GM21528 (cell line): ENCODE data around the gene RANBP17.

Experiments
- ATAC-seq: cut with Tn5 transposase; IDR thresholded peaks from one replicate; pipeline ENCODE4 v1.9.1; 2021; ENCODE audit warnings: mild to moderate bottlenecking, moderate library complexity; ENCODE audit not compliant: unreplicated experiment, low FRiP score

The RANBP17 gene

DNA sequence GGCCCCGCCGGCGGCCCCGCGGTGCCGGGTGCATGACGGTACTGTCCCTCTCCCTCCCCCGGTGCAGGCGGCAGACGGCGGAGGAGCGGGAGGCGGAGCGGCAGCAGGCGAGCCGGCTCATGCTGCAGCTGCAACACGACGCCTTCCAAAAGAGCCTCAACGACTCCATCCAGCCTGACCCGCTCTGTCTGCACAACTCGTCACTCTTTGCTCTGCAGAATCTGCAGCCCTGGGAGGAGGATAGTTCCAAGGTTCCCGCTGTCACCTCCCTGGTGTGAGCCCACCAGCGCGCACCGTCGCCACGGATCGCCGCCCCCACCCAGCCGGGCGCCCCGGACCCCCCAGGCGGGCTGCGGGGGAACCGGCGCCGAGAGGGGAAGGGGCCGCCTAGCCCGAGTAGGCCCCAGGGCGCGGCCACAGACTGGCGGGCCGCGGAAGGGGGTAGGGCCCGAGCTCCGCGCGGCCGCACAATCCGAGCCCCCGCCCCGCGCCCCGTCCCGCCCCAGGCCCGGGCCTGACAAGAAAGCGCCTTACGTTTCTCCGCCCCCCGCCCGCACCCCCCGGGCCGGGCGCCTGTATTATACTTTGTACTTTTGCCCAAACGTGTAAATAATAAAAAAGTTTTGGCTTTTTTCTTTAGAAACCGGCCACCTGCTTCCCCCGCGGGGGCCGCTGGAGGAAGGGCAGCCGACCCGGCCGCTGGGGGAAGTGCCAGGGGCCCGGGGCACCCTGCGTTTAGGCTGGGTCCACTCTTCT is 449.7 kb downstream of the RANBP17 start:
- no peak for ATAC-seq

DNA sequence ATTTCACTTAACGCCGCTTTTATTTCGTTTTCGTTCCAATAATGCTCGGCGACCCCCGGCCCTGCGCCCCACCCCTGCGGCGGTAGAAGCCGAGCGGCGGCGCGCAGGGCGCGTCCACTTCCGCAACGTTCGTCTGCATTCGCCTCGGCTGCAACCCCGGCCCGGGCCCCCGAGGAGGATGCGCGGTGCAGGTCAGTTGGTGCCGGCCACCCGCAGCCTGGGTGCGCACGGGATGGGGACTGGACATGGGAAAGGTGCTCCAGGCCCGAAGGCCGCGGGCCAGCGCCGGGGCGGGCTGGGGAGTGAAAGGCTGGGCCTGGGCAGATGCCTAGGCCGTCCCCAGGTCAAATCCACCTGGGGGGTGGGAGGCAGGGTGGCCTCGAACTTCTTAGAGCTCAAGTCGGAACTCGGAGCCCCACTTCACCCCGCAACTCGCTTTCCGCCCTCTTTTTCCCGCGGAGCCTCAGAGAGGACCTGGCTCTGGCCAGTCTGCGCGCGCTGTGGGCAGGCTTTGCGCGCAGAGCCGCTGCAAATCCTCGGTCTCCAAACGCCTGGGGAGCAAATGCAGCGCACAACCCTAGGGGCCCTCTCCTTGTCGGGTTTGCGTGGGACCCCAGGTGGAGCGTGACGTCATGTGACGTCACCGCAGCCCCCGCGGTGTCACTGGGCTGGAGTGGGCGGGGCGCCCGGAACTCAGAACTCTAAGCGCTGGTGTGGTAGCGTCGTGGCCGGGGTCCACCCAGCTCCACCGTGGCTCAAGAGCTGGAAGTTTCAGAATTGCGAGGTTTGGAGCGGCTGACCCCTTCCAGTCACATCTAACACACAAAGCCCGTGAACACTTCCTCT is 450.5 kb downstream of the RANBP17 start:
- ATAC-seq, result no peak

DNA sequence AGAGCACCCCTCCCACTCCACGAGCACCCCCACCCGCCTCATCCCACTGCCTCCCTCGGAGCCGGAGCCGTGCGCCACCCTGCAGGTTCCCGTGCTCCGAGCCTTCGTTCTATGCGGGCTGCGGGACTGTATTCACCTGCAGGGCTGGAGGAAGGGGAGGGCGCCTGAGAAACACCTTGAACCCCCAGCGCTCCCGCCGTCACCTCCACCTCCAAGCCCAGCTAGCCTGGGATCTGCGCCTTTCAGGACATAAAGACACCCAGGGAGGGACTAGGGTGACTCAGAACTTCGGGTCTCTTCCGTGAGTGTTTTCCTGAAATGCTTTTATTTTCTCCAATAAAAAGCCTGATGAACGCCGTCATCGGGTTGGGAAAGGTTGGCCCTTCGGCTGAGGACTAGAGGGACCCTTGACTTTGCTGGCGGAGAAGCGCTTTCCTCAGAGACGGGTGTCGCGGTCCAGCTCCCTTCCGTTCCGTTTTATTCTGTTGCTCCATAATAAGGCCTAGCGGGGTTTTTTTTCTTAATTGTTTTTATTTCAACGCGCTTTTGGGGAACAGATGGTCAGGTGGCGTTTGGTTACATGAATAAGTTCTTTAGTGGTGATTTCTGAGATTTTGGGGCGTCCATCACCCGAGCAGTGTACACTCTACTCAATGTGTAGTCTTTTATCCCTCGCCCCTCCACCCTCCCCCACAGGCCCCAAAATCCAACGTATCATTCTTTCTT is 451.8 kb downstream of the RANBP17 start:
- ATAC-seq, result no peak

DNA sequence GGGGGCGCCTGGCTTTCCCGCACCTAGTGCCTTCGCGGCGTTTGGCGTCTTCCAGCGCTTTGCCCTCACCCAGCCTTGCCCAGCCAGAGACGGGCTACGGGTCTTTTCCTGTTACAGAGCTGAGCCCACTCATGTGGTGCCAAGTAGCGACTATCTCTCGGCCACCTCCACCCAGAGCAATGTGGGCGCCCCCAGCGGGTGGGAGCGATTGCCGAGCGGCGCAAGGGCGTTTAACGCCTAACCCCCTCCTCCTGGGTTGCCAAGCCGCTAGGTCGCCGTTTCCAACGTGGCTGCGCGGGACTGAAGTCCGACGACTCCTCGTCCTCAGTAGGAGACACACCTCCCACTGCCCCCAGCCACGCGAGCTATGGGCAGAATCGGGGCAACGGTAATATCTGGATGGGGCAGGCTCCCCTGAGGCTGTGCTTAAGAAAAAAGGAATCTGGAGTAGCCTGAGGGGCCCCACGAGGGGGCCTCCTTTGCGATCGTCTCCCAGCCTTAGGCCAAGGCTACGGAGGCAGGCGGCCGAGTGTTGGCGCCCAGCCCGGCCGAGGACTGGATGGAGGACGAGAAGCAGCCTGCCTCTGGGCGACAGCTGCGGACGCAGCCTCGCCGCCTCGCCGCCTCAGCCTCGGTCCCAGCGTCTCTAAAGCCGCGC is 453.0 kb downstream of the RANBP17 start:
- ATAC-seq, result no peak

DNA sequence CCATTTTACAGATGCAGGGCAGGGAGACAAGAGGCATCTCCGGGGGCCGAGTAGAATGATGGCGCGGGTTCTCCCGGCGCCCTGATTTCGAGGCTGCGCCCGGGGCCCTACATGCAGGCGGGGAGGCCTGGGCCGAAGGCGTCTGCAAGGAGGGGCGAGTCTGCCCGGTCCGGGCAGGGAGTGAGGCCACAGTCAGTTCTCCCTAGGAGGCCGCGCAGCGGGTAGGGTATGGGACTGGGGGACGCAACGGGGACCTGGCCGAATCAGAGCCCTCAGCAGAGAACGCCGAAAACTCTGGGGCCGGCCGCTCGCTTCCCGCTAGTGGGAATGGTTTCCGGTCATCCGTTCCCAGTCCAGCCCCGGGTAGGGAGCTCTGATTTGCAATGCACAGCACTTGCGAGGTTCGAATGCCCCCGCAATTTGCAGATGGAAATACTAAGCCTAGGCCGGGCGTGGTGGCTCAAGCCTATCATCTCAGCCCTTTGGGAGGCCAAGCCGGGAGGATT is 453.6 kb downstream of the RANBP17 start:
- ATAC-seq, result no peak

DNA sequence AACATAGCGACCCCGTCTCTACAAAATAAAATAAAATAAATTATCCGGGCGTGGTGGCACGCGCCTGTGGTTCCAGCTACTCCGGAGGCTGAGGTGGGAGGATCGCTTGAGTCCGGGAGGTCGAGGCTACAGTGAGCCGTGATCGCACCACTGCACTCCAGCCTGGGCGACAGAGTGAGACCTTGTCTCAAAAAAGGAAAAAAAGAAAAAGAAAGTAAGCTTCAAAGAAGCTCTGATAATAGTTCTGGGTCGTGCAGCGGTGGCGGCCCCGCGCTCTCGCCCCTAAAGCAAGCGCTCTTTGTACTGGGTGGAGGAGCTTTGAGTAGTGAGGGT is 454.1 kb downstream of the RANBP17 start:
- ATAC-seq, result no peak

DNA sequence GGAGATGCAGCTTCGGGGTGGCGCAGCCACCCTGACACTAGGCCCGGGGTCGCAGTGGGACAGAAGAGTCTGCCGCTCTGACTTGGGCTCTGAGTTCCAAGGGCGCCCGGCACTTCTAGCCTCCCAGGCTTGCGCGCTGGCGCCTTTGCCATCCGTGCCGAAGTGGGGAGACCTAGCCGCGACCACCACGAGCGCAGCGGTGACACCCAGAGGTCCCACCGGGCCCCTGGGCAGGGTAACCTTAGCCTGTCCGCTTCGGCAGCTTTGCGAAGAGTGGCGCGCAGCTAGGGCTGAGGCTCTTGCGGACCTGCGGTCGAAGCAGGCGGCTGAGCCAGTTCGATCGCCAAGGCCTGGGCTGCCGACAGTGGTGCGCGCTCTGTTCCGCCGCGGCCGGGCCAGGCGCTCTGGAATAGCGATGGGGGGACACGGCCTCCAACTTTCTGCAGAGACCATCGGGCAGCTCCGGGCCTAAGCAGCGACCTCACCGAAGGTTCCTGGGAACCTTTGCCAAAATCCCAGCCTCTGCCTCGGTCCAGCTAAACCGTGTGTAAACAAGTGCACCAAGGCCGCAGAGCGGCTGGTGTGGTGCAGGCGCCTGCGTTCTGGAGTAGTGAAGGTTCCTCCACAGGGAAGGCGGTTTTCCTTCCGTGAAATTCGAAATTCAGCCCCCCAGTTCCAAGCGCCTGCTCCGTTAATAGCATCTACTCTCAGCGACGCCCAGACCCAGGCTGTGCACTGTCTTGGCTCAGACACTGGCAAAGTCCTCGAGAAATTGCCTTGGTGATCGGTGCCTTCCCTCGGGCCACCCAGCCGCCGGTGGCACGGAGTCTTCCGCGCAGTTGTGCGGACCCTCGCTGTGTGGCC is 454.7 kb downstream of the RANBP17 start:
- no peak for ATAC-seq

DNA sequence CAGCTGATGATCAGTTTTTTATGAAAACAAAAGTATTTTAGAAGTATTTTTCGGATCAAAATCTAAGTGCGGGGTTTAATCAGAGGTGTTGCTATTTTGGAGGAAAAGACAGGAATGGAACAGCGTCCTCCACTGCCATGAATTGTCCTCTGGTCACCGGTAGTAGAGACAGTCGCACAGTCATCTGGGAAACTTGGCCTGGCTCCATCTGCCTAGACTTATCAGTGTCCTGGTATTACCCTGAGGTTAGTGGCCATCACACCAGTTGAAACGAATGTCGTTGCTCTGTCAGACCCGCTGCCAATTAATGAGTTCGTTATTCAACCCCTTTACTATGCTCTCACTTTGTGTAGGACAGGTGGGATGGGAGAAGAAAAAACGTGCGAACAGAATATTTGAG is 455.4 kb downstream of the RANBP17 start:
- ATAC-seq, result no peak

DNA sequence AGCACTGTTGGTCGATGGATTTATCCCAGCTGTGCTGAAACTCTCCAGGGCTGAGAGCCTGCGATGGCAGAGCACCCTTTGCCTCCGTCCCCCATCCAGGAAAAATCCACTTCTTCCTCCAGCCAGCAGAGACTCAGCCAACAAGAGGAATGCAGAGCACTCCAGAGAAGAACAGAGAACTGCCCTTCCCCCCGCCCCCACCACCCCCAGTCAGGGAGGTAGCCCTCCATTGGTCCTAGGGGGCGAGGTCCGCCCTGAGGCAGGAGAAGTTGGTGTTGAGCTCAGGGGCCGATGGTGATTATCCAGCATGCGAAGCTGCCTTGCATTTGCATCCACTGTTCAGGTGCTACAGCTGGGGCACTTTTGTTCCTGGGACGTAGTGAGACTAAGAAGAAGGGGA is 456.2 kb downstream of the RANBP17 start:
- no peak for ATAC-seq

DNA sequence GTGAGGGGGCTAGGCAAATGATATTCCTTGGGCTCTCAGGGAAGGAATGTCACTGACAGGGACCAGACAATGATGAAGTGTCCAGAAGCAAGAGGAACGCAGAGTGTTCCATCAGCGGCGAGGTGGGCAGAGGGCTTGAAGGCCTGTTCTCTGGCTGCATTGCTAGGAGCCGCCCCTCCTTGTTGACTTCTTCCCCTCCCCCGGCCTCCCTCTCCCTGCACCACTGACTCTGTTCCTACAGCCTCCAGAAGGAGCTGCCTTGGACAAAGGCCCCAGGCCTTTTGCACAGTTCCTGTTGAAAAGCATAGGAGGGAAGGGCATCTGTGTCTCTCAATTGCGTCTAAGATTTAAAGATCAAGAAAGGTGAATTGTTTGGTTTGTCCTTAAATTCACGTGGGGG is 459.6 kb downstream of the RANBP17 start:
- ATAC-seq, result no peak

DNA sequence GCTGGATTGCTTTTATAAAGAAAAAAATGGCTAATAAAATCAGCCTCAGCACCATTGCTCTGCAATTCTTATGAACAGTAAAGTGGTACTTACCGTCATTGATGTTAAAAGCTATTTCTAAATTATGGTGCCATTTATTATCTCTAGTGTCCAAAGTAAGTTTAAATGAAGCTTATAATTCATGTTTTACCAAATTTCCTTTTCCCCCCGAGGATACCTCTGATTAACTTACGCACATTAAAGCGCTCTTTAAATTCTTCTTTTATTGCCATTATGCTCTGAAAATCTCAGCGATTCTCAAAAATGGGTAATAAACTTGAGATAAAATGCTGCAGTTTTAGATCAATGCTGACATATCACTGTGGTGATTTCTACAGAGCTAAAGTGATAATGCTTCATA is 460.7 kb downstream of the RANBP17 start:
- no peak for ATAC-seq

DNA sequence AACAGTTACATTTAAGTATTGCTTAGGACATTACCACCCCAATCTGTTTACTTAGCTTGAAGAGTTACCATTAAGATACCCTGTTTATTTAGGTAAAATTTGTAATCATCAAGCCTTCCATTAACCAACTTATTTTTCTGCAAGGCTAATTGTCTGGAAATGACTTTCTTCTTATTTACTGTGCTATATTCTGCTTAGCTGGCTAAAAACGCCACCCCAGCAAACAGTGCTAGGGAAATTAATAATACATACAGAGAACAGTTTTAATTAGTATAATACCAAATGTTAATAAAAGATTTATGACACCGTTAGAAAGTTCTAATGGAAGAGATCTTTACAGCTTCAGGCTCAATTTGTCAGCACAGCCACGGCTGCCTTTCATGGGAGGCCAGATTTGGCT is 461.2 kb downstream of the RANBP17 start:
- no peak for ATAC-seq

DNA sequence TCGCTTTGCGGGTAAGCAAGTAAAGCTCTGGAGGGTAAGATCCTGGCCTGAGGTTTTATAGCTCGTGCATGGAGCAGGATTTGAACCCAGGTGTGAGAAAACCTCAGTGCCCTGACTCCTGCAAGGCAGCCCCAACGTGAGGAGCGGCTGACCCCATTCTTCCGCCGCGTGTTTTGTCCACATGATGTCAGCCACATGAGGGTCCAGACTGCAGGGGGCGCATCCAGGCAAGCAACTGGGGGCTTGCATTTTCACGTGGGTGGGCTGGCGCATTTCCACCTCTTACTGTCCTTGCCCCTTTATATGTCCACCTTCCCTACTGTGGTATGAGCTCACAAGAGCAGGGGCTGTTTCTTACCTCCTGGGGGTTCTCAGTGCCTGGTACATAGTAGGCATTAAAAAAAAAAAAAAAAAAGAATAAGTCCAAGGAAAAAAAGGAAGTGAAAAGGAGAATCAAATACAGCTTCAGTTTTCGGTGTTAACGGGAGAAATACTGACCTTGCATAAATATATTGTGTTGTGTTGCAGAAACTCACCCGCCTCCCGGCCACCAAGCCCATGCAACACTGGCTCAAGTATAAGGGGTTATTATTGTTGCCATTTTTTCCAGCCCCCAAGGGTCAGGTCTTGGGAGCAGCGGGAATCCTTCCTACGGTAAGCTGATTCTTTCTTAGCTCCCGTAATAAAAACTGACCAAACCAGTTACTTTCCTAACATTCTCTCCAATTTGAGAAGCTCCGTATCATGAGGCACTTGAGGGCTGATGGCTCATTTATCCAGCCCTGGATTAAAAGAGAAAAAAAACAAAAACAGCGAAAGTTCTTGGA is 462.2 kb downstream of the RANBP17 start:
- ATAC-seq, result no peak

DNA sequence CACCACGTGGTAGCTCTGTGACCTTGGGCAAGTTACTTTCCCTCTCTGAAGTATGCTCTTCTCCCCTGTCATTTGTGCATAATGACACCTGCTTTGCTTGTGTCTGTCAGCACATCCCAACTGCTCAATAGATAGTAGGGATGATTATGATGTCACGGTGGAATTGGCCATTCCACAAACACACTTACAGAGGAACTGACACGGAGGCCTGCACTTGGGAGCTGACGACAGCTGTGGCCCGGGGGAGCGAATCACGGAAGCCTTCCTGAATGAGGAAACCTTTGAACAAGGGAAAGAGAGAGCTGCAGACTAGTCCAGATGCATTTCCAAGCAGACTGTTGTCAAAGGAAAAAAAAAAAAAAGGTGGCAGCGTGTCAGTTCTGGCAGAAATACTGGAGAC is 468.2 kb downstream of the RANBP17 start:
- ATAC-seq, result no peak

DNA sequence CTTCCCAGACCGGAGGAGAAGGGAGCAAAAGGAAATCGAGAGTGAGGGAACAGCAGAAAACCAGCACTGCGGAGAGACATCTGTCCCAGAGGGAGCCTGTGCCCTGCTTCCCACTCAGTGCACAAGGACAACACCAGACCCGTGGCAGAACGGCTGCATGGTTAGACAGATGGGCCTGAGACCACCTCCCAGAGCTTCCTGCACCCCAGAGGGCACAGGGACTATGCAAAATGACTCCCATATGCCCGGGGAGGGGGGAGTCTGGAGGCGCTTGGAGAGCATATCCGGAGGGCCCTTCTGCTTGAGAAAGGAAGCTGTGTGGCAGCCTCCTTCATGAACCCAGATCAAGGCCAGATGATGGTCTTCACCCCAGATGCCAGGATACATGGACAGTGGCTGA is 473.8 kb downstream of the RANBP17 start:
- ATAC-seq, result no peak

DNA sequence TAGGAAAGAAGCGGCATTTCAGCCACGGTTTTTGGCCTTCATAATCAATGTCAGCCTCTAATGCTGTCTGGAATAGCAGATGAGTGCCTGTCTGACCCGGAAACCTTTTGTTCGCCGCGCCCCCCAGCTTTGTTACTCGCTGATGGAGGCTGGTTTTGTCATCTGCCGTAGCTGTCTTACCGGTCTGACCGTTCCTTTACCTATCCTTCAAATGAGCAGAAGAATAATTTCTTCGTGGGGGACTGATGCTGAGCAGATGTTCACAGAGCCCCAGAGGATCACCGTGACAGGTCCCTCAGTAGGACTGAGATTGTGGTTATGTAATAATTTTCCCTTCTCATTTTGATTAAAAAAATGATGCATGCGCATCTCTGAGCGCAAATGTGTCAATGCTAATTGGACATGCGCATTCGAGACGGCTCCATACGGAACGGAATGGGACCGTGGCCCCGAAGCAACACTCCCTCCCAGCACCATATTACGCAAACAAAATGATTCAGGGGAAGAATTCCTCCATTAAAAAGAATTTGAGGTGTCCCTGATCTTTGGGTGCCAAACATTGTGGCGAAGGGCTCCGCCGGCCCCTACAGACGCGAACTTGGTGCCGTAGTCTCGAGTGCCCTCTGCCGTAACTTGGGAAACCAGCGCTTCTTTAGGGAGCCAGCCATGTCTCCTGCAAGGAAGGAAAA is 474.8 kb downstream of the RANBP17 start:
- ATAC-seq, result no peak

DNA sequence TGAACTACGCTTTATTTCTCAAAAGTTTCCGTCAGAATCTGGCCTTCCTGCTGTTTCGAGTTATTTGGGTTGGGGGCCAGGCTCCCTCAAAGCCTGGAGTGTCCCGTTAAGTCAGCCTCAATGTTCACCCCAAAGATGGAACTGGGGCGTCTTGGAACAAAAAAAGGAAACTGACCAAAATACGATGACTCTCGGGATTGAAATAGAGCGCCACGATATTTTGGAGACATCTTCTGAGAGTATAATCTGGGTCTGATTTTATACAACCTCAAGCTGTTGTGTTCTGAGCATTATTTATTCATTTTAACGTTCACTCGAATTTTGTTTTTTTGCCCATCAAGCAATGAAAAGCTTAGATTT is 475.4 kb downstream of the RANBP17 start:
- no peak for ATAC-seq

DNA sequence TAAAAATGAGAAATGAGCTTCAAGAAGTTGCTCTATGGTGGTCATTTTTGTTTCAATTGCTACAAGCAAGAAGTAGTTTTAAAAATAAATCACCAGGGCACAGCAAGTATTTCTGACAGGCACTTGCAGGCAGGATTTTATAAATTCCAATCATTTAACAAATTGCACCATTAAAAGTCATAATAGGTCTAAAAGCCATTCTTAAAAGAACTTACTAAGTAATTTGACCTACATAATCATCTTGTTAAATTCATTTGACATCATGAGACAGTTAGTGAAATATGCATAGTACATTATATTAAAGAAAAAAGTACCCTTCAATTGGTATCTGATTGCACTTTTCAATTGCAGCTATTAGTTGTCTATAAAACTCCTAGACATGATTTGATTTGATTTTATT is 478.2 kb downstream of the RANBP17 start:
- no peak for ATAC-seq
